Left lobe of liver (tissue), 2 donors: ENCODE results near the gene ZCCHC24. TPM values are rescaled to one million over a fixed set of nuclear protein-coding genes. Genes with fewer than 3 reads are reported as not detected.

ENCODE experiments used
- ATAC-seq: fragments of 200-7000 bp; cut with Tn5 transposase; one replicate; pipeline ENCODE4 v1.9.1; 2020; ENCODE audit warnings: mild to moderate bottlenecking, moderate library complexity
- DNase-seq: peaks from one replicate; pipeline ENCODE4 v3.0.0-alpha.2; 2020; ENCODE audit warnings: low spot score
- total RNA-seq: library from RNA; stranded (reverse); gene quantifications from one replicate; pipeline ENCODE4 v1.2.1, GENCODE V29; 2021
- donor health status: DM: no; HTN: no; CAD: no; lungs with moderate emphysema.
- donor health status: DM: no; HTN: yes; CAD: no.

Gene ZCCHC24
- total RNA-seq, 1 donor from 2014 or later, result 30.5 TPM

DNA sequence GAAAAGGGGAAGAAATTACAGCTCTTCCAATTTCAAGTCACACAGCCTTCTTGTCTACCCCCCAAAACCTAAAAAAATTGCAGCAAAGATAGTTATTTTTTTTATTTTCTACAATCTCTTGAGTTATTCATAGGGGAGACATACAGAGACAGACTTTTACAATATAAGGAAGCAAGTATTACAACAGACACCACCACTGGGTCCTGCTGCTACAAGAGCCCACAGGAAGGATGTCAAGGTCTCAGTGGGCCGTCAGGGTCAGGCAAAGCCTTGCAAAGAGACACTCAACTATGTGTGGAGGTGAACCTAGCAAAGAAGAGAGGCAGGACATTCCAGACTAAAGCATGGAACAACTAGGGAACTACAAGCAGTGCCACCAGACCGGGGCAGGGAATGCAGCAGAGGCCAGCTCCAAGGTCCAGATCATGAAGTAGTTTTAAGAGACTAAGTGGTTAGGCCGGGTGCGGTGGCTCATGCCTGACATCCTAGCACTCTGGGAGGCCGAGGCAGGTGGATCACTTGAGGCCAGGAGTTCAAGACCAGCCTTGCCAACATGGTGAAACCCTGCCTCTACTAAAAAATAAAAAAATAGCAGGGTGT, 28.2 kb upstream of the ZCCHC24 start:
- peak; percentile 14 for ATAC-seq
- DNase-seq, result no peak

DNA sequence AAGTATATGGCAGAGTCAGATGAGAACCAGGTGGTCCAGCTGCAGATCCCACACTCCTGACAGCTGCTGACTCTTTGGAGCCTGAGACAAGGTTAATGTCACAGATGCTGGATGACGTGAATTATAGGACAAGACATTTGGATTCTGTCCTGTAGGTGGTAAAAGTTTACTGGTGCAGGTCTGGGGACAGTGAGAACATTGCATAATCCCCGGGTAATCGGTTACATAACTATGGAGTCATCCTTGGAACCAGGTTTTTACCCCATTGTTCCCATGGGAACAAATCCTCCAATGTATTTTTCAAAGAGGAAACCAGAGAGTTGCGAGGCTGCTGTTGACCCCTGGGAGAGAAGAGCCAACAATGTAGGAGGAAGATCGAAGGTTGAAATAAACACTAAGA, 27.5 kb upstream of the ZCCHC24 start:
- DNase-seq (no peak), ATAC-seq (peak; percentile 82)

DNA sequence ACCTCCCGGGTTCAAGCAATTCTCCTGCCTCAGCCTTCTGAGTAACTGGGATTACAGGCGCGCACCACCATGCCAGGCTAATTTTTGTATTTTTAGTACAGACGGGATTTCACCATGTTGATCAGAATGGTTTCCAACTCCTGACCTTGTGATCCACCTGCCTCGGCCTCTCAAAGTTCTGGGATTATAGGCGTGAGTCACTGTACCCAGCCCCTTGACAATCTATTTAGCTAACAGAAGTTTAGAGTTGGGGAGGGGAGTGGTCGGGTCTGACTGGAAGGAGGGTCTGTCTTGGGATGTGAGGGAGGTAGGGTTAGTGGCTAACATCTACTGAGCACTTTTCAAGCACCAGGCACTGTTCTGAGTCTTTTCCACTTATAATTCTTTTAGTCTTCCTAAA, 27.0 kb upstream of the ZCCHC24 start:
- ATAC-seq (no peak), DNase-seq (no peak)

DNA sequence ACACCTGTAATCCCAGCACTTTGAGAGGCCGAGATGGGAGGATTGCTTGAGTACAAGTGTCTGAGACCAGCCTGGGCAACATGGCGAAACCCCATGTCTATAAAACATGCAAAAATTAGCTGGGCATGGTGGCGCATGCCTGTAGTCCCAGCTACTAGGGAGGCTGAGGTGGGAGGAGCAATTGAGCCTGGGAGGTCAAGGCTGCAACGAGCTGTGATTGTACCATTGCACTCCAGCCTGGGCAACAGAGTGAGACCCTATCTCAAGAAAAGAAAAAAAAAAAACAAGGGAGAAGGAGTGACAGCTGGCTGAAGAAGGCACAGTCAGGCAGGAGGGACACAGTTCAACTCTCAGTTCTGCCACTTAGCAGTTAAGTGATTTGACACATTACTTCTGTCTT, 26.4 kb upstream of the ZCCHC24 start:
- ATAC-seq (no peak), DNase-seq (no peak)

DNA sequence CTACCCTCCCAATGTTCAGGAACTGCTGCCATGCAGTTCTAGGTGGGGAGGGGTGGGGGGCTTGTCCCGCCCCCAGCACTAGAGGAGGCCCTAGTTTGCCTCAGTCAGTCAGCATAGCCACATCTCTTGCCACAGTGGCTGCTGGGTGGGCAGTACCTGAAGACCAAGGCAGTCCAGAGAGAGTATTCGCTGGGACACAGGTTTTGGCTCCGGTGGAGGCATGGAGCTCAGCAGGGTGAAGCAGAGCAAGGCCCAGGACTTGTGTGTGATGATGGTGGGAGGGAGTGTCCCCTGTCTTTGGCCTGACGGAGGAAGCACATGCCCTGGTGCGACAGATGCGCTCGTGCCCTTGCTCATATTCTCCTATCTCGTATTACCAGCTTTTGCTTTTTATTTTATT, 24.7 kb upstream of the ZCCHC24 start:
- DNase-seq, result no peak

DNA sequence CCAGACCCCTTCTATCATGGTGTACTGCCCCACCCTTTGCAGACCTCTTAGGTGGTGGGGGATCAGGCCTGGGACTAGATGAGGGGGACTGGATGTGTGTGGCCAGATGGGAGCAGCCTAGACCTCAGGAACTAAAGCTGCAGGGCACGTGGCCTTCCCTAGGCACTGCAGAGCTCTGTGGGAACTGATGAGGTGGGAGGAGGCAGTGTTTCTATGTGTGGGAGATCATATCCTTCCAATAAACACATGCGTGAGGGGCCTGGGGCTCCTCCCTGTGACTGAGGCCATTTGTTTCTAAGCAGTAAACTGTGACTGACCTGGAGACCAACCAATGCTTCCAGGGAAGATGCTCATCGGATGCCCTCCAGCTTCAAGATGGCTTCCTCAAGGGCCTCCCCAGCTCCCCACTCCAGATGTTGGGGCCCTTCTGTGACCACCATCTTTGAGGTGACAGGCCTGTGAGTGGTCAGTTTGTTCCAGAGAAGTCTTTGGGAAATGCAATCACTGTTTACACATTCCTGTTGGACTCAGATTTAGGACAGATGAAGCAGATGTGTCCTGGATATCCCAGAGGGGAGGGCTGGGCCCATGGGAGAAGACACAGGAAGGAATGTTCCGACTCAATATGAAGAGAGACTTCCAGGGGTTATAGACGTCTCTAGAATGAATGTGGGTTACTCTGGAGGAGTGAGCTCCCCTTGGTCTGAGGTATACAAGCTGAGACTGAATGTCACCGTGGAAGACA, 23.6 kb upstream of the ZCCHC24 start:
- no peak for DNase-seq
- ATAC-seq, result no peak

More for the DNA sequence above, 24.7 kb upstream of the ZCCHC24 start:
- ATAC-seq, result no peak

DNA sequence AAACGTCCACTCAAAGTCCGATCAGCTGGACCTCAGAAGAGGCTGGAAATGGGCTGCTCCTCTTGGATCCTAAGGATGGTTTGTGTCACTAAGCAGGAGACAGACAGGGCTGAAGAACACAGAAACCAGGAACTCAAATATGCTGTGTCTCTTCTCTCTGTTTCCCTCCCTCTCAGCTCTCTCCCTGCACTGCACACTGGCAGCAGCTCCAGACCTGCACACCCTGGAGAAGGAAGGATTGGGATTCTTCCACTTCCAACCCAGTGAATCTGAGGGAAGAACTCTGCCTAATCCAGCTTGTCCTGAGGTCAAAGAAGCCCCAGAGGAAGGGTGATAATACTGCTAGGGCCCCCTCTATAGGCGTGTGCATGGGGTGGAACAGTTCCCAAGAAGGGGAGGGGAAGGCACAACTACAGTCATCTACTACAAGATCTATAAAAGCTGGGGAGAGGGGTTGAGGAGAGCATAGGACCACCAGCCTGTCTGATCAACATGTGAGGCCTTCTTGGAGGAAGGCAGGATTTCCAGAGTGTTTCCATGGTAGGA, 22.7 kb upstream of the ZCCHC24 start:
- DNase-seq (no peak), ATAC-seq (peak; percentile 28)

DNA sequence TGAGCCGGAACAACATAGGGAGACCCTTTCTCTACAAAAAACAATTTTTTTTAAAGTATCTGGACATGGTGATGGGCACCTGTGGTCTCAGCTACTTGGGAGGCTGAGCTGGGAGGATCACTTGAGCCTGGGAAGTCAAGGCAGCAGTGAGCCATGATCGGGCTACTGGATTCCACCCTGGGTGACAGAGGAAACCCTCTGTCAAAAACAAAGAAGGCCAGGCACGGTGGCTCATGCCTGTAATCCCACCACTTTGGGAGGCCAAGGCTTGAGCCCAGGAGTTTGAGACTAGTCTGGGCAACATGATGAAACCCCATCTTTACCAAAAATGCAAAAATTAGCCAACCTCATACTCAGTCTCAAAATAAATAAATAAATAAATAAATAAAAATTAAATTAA, 19.9 kb upstream of the ZCCHC24 start:
- peak; percentile 26 for DNase-seq
- no peak for ATAC-seq

DNA sequence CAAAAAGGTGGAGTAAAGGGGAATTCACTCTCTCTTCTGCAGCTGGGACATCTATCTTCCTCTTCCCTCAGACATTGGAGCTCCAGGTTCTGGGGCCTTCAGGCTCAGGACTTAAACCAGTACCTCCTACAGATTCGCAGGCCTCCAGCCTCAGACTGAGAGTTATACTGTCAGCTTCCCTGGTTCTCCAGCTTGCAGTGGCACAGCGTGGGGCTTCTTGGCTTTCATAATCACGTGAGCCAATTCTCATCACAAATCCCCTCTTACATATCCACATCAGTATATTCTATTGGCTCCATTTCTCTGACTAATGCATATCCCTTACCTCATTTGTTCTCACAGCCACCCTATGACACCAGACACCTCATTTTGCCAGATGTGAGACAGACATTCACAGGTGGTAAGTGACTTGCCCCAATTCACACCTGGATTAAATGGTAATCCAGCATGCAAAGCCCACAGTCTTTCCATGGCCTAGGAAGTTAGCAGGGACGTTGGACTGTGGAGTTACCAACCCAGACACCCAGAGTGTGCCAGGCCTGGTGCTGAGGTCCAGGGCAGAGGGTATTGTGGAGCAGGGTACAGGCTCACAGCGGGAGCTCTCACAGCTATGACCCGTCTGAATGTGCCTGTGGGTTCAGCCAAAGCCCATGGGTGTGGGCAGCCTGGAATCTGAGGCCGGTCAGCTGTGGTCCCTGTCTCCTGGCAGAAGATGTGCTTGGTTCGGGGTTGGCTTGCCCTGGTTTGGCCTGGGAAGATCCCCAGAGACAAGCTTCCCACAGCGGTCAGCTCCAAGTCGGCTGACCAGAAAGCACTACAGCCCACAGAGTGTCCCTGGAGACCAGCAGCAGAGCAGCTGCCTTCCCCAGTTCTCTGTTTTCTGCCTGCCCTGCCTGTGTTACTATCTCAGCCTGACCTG, 18.4 kb upstream of the ZCCHC24 start:
- DNase-seq, result no peak
- peak; percentile 39 for ATAC-seq

DNA sequence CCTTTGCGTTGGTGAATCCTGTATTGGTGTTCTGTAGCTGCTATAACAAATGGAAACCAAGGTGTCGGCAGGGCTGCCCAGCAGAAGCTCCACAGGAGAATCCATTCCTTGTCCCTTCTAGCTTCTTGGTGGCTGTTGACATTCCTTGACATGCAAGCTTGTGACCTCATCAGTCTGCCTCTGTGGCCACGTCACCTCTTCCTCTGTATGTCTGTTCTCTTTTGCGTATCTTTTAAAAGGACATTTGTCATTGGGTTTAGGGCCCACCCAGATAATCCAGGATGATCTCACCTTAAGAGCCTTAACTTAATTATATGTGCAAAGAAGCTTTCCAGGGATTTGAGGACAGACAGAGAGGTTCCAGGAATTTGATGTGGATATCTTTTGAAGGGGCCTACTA, 15.3 kb upstream of the ZCCHC24 start:
- ATAC-seq, result no peak
- no peak for DNase-seq

DNA sequence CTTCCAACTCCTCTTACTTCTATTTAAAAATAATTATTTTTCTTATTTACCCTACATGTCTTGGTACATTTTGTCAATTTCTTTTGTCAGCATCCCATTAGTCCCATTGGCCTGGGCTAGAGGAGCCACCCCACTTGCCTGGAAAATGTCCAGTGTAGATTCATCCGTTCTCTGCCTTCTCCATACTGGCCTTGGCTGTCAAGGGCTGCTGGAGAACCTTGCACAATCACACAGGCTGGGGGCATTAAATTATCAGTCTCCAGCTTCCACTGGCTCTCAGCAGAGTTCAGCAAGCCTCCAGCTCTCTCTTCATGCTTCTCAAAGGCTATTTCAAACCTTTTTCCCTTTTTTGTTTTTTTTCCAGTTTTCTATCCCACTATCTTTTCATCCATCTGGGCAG, 13.8 kb upstream of the ZCCHC24 start:
- DNase-seq (no peak), ATAC-seq (no peak)

DNA sequence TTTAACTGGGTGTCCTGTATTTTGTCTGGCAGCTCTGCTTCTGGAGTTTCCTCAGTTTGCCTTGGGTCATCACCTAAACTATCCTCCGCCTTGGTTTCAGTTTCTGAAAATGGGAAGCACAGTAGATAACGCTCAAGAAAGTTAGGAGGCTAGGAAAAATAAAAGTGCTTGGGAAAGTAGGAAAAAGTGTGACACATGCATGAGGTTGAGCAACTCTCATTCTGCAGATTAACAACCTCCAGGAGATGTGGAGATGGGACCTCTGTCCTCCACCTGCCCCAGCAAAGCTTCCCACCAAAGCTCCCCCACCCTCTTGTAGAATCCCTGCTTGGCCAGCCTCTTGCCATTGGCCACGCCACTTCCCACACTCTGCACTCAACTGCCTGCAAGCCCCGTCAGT, 13.1 kb upstream of the ZCCHC24 start:
- DNase-seq, result no peak
- no peak for ATAC-seq

DNA sequence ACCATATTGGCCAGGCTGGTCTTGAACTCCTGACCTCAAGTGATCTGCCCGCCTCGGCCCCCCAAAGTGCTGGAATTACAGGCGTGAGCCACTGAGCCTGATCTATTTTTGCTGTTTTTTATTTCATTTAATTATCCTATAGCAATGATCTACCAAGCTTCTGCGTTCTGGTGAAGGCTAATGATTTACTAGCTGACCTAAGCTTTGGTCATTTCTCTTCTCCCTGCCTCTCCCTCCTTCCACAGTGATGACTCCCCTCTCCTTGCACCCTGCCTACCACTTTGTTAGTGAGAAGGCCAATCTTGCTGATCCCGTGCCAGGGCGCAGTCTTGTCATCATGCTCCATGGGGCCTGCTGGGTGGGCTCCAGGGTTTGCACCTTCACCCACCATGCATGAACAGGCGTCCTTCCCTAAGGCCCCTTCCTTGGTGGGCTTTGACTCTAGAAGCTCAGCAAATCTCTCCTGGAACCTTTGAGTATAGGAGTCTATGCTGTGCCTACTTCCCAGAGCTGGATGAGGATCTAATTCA, 11.9 kb upstream of the ZCCHC24 start:
- ATAC-seq, result no peak
- DNase-seq, result no peak

DNA sequence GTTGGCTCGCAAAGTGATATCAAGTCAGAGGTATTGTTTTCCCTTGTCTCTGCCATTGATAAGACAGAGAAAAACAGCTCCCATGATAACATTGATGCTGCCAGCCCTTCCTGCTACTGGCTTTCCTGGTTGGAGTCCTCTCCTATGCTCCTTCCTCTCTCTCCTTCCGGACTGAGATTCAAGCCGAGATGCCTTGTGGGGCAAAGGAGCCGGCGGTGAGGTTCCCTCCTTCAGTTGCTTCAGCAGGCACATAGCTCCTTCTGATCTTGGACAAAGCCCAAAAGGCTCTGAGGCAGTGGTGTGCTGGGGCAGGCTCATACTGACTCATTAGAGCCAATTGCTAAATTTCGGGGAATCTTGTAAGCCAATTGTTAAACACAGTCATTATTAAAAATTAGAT, 8.8 kb upstream of the ZCCHC24 start:
- DNase-seq (no peak), ATAC-seq (peak; percentile 53)

DNA sequence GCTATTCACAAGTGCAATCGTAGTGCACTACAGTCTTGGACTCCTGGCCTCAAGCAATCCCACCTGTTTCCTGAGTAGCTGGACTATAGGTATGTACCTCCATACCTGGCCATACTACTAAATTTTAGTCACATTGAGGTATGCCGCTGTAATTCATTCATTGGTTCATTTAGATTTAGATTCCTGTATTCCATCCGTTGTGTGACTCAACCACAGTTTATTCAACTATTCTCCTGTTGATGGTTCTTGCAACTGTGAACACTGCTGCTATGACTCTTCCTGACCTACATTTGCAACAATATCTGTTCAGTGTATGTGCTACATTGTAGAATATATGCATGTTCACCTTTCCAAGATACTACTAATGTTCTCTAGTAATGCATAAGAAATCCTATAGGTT, 8.0 kb upstream of the ZCCHC24 start:
- ATAC-seq (no peak), DNase-seq (no peak)

DNA sequence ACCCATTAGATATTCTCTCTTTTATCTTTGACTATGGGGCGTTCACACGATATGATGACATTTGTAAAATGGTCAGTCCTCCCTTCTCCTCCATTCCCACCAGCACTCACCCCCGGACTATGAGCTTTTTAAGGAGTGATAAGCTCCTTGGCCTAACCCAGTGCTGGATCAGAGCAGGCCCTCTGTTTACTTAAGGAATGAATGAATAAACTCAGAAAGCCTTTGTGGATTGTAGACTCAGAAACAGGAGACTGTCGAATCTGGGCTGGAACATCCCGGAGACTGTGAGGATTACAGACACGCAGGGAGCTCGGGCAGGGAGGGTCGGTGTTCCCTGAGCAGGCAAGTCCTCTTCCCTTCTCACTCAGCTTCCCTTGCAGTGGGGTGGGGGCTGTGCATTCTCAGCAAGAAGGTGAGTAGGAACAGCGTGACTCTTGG, 6.8 kb upstream of the ZCCHC24 start:
- ATAC-seq (no peak), DNase-seq (no peak)

DNA sequence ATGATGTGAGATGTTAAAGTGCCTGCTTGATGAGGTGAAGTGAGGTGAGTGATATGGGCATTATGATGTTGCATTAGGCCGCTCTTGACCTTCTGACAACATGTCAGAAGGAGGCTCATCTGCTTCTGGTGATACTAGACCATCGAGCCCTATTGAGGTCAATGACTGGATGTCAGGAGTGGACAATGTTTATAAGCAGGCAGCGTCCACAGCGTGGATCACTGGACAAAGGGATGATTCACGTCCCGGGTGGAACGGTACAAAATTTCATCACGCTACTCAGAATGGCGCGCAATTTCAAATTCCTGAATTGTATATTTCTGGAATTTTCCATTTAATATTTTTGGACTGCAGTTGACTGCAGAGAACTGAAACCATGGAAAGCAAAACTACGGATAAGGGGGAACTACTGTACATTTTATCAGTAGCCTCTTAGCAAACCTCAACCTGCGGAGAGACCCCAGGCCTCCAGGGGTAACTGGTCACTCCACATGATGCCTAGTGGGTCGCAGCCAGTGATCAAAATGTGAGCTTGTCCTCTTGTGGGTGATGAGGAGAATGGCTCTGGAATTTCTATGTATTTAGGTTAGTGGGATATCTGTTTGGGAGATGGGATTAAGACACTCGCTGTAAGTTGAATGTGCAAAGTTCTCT, 5.7 kb upstream of the ZCCHC24 start:
- ATAC-seq (no peak), DNase-seq (peak; percentile 8)

DNA sequence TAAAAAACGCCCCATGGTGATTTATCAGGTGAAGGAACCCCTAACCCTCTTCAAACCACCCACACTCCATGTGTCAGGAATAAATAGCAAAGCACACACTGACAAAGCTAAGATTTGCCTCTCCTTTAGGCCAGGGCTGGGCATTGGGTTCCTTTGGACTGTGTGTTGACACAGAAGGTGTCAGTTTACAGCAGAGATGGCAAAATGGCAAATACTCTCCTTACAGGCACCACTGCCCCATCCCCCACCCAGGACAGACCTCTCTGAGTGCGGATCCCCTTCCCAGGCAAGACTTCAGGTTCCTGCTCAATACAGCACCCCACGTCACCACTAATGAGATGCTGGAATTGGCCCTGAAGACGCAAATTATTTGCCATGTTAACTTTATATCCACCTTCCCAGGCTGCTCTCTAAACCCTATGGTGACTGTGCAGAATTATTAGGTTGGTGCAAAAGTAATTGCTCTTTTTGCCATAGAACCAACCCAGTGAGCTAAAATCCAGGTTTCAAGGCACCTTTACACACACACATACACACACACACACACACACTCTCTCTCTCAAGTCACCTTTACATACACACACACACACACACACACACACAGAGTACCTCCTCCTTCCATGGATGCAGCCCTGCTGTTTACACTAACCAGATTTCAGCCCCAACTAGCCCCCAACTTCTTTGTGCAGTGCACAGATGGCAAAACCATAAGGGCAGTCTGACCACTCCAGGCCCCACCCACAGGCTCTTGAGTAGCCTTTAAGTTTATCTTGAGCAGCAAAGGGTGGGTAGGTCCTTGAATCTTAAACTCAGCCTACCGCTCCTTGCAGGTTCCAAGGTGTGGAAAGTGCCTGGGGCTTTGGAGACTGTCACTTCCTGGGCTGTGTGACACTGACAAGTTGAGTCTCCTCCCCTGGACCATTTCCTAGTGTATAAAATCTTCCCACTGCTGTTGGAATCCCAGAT, 4.0 kb upstream of the ZCCHC24 start:
- no peak for DNase-seq

DNA sequence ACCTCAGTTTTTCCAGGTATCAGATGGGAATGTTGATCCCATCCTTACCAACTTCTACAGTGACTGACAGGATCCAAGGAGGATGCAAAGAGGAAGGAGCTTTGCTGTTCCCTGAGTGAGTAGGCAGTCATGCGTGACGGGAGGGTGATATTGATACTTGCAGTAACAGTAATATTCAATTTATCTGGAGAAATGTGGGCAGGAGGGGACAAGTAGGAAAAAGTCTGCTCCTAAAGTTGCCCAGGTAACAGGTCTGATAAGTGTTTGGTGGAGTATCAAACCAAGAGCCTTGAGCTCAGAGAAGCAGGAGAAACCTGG, 3.3 kb upstream of the ZCCHC24 start:
- ATAC-seq (no peak), DNase-seq (no peak)

More for the DNA sequence above, 4.0 kb upstream of the ZCCHC24 start:
- no peak for ATAC-seq
